Neutrophil (primary cell): ENCODE data around the gene CDV3.
"Not testable (repeated sequence)": the region's sequence is repeated elsewhere in the genome, so short reads cannot be mapped to it uniquely, and the experiment has no call there.

Experiments used
- H3K27ac ChIP-seq: fragments of 200-600 bp; sonication (generic); 2 replicates; pipeline ENCODE4 v1.5.1; 2016; ENCODE audit warnings: mild to moderate bottlenecking, moderate library complexity
- H3K27me3 ChIP-seq: fragments of 200-600 bp; sonication (generic); 2 replicates; pipeline ENCODE4 v1.6.0; 2016; ENCODE audit warnings: mild to moderate bottlenecking
- H3K36me3 ChIP-seq: fragments of 200-600 bp; sonication (generic); 2 replicates; pipeline ENCODE4 v1.5.1; 2017
- H3K4me1 ChIP-seq, 2 experiments: fragments of 200-600 bp in 1 of 2; sonication (generic) in 1 of 2; 1 replicate in 1 of 2; 2 replicates in 1 of 2; pipeline versions ENCODE4 v1.5.1 to v1.6.1; 2013 to 2016; ENCODE audit warnings: low read depth in 1 of 2, low read length in 1 of 2, mild to moderate bottlenecking in 1 of 2, moderate library complexity in 1 of 2; ENCODE audit not compliant: control insufficient read depth in 1 of 2, insufficient read depth in 1 of 2
- H3K4me3 ChIP-seq, 2 experiments: fragments of 200-600 bp in 1 of 2; sonication (generic) in 1 of 2; 1 replicate in 1 of 2; 2 replicates in 1 of 2; pipeline ENCODE4 v1.5.1; 2013 to 2016; ENCODE audit warnings: low read depth in 1 of 2, low read length in 1 of 2, mild to moderate bottlenecking in 1 of 2, moderate library complexity in 1 of 2
- H3K9me3 ChIP-seq: fragments of 200-600 bp; sonication (generic); 2 replicates; pipeline ENCODE4 v1.5.1; 2016
- CTCF ChIP-seq: fragments of 200-600 bp; sonication (generic); IDR thresholded peaks from 2 replicates; pipeline ENCODE4 v1.5.1; 2016; ENCODE audit warnings: antibody characterized with exemption

CDV3 gene

GRCh38 chr3:133532951-133533350, 40.5 kb upstream of the CDV3 start:
- H3K4me1 ChIP-seq: no peaks in the 10 kb centered on the region
- H3K27ac ChIP-seq: no peak overlapping the region
- TF ChIP-seq CTCF: no peak
- no peaks in the 10 kb centered on the region for H3K27me3 ChIP-seq
- H3K36me3 ChIP-seq: no peaks in the 10 kb centered on the region
- no peaks in the 10 kb centered on the region for H3K9me3 ChIP-seq
- H3K4me3 ChIP-seq: no peak overlapping the region

GRCh38 chr3:133535971-133536881, 37.3 kb upstream of the CDV3 start:
- Histone ChIP-seq H3K4me3 (no peak overlapping the region), H3K4me1 (no peaks in the 10 kb centered on the region), H3K27me3 (no peaks in the 10 kb centered on the region), H3K27ac (no peak overlapping the region), H3K36me3 (no peaks in the 10 kb centered on the region), H3K9me3 (no peaks in the 10 kb centered on the region)
- TF ChIP-seq CTCF: no peak

DNA sequence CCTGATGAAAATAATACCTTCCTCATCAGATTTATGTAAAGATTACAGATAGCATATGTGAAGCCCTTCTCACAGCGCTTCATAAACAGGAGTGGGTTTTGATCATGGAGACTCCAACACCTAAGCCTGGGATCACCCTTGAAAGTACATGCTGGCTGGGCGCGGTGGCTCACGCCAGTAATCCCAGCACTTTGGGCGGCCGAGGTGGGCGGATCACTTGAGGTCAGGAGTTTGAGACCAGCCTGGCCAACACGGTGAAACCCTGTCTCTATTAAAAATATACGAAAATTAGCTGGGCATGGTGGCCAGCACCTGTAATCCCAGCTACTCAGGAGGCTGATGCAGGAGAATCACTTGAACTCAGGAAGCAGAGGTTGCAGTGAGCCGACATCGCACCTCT, 36.4 kb upstream of the CDV3 start:
- H3K4me1 ChIP-seq, H3K4me3 ChIP-seq, H3K9me3 ChIP-seq, H3K27me3 ChIP-seq, H3K27ac ChIP-seq, H3K36me3 ChIP-seq: not testable (repeated sequence)

GRCh38 chr3:133538154-133538553, 35.3 kb upstream of the CDV3 start:
- H3K4me1 ChIP-seq: no peaks in the 10 kb centered on the region
- TF ChIP-seq CTCF: no peak
- H3K4me3 ChIP-seq: no peak overlapping the region
- H3K27ac ChIP-seq: no peak overlapping the region
- H3K36me3 ChIP-seq: no peaks in the 10 kb centered on the region
- H3K9me3 ChIP-seq: no peaks in the 10 kb centered on the region
- H3K27me3 ChIP-seq: no peaks in the 10 kb centered on the region

- Histone ChIP-seq H3K4me3 (no peak overlapping the region), H3K27ac (no peak overlapping the region), H3K36me3 (no peaks in the 10 kb centered on the region), H3K27me3 (no peaks in the 10 kb centered on the region), H3K4me1 (no peaks in the 10 kb centered on the region), H3K9me3 (no peaks in the 10 kb centered on the region)
- TF ChIP-seq CTCF: no peak
These were observed 32.4 kb upstream of the CDV3 start for GRCh38 chr3:133540896-133541674.

DNA sequence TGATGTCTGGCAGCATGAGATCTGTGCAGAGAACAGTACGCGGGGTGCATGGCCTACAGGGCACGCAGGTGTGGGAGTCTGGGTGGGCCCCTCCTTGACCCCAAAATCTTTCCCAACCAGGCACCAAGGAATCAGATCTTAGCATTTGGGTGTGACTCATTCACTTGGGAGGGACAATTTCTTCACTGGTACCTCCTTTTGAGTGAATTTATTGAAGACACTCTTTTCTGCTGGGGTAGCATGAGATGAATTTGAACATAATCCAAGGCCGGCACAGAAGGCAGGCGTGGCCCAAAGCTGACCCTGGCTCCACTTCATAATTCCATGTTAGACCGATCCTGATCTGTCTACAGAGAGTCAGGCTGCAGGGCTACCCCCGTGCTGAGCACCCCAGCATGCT, 30.6 kb upstream of the CDV3 start:
- TF ChIP-seq CTCF: no peak
- H3K36me3 ChIP-seq: no peaks in the 10 kb centered on the region
- H3K9me3 ChIP-seq: no peaks in the 10 kb centered on the region
- no peaks in the 10 kb centered on the region for H3K27me3 ChIP-seq
- H3K27ac ChIP-seq: no peak overlapping the region
- no peak overlapping the region for H3K4me3 ChIP-seq
- H3K4me1 ChIP-seq: no peaks in the 10 kb centered on the region

- not testable (repeated sequence) for H3K4me3 ChIP-seq, H3K27ac ChIP-seq, H3K4me1 ChIP-seq, H3K9me3 ChIP-seq, H3K36me3 ChIP-seq, H3K27me3 ChIP-seq
These were observed 28.5 kb upstream of the CDV3 start for GRCh38 chr3:133544983-133545382.
